HK-2 (cell line): ENCODE measurements around the gene GH1.
"Not testable (repeated sequence)": the region's sequence is repeated elsewhere in the genome, so short reads cannot be mapped to it uniquely, and the experiment has no call there.

Experiments used
- DNase-seq: peaks from one replicate; pipeline ENCODE4 v3.0.0-alpha.2; 2018; ENCODE audit not compliant: unreplicated experiment

GH1 gene

GRCh38 chr17:63896524-63897354 lies 21.9 kb downstream of the GH1 start, which contains the start of gene CSH1:
CSH1 (minus strand) TSS chr17:63896574; CDS start chr17:63896511, 63 bp downstream.
- DNase-seq = not testable (repeated sequence)

- not testable (repeated sequence) for DNase-seq
Observed at GRCh38 chr17:63894821-63895220, 23.8 kb downstream of the GH1 start.

GRCh38 chr17:63894021-63894420 lies 24.6 kb downstream of the GH1 start:
- not testable (repeated sequence) for DNase-seq

GRCh38 chr17:63892316-63893037 lies 26.2 kb downstream of the GH1 start:
- not testable (repeated sequence) for DNase-seq

- not testable (repeated sequence) for DNase-seq
Observed at GRCh38 chr17:63889026-63889848, 29.4 kb downstream of the GH1 start.

GRCh38 chr17:63885119-63885518 lies 33.5 kb downstream of the GH1 start:
- not testable (repeated sequence) for DNase-seq

GRCh38 chr17:63882626-63883126 lies 36.0 kb downstream of the GH1 start:
- DNase-seq = not testable (repeated sequence)

- DNase-seq = peak; percentile 71
Observed at GRCh38 chr17:63881935-63882601, 36.6 kb downstream of the GH1 start, which contains the start of gene GH2. GH2 (minus strand) TSS chr17:63881944; CDS start chr17:63881801, 143 bp downstream.

- DNase-seq = not testable (repeated sequence)
Observed at GRCh38 chr17:63881337-63881736, 37.3 kb downstream of the GH1 start.

- DNase-seq = no peak
Observed at GRCh38 chr17:63880706-63881105, 37.9 kb downstream of the GH1 start.

GRCh38 chr17:63878413-63878812 lies 40.2 kb downstream of the GH1 start:
- DNase-seq = not testable (repeated sequence)

- not testable (repeated sequence) for DNase-seq
Observed at GRCh38 chr17:63874693-63875092, 43.9 kb downstream of the GH1 start.

- DNase-seq = not testable (repeated sequence)
Observed at GRCh38 chr17:63874061-63874626, 44.5 kb downstream of the GH1 start.

GRCh38 chr17:63873577-63873976 lies 45.1 kb downstream of the GH1 start, which contains the start of gene CSH2:
CSH2 (minus strand) TSS chr17:63873677; CDS start chr17:63873614, 63 bp downstream.
- not testable (repeated sequence) for DNase-seq

- peak; percentile 42 for DNase-seq
Observed at GRCh38 chr17:63871646-63872365, 46.8 kb downstream of the GH1 start.

GRCh38 chr17:63870292-63870665 lies 48.4 kb downstream of the GH1 start:
- not testable (repeated sequence) for DNase-seq

- DNase-seq = not testable (repeated sequence)
Observed at GRCh38 chr17:63869491-63870291, 48.9 kb downstream of the GH1 start.
